Loucy (cell line): ENCODE measurements around the gene COL20A1.

Experiments used
- H2AFZ ChIP-seq: fragments of 200-600 bp; sonication (generic); 2 replicates; pipeline ENCODE4 v1.6.0; 2016; ENCODE audit warnings: antibody characterized with exemption, mild to moderate bottlenecking, low read length, moderate library complexity
- H3F3A ChIP-seq: fragments of 200-600 bp; 2 replicates; pipeline ENCODE4 v1.6.0; 2016; ENCODE audit warnings: antibody characterized with exemption, low read depth, mild to moderate bottlenecking
- H3K27me3 ChIP-seq: fragments of 200-600 bp; sonication (generic); 2 replicates; pipeline ENCODE4 v1.6.1; 2014; ENCODE audit warnings: low read length, mild to moderate bottlenecking; ENCODE audit not compliant: insufficient read depth, poor library complexity, severe bottlenecking
- H3K36me3 ChIP-seq: fragments of 200-600 bp; sonication (generic); 2 replicates; pipeline ENCODE4 v1.6.1; 2016; ENCODE audit warnings: low read length; ENCODE audit not compliant: insufficient read depth
- H3K4me1 ChIP-seq: fragments of 200-600 bp; sonication (generic); 2 replicates; pipeline ENCODE4 v1.5.1; 2014; ENCODE audit warnings: low read length, mild to moderate bottlenecking; ENCODE audit not compliant: insufficient read depth, poor library complexity, severe bottlenecking
- H3K4me2 ChIP-seq: fragments of 200-600 bp; sonication (generic); 2 replicates; pipeline ENCODE4 v1.6.0; 2014; ENCODE audit warnings: antibody characterized with exemption, low read length, low read depth, mild to moderate bottlenecking; ENCODE audit not compliant: poor library complexity, severe bottlenecking
- H3K4me3 ChIP-seq: fragments of 200-600 bp; sonication (generic); 2 replicates; pipeline ENCODE4 v1.5.1; 2014; ENCODE audit warnings: low read length, mild to moderate bottlenecking, mixed read lengths; ENCODE audit not compliant: poor library complexity, severe bottlenecking
- H3K79me2 ChIP-seq: fragments of 200-600 bp; sonication (generic); 2 replicates; pipeline ENCODE4 v1.6.1; 2014; ENCODE audit warnings: low read length; ENCODE audit not compliant: insufficient read depth
- H3K9ac ChIP-seq: fragments of 200-600 bp; sonication (generic); 2 replicates; pipeline ENCODE4 v1.6.0; 2014; ENCODE audit warnings: mild to moderate bottlenecking, low read depth, low read length, moderate library complexity; ENCODE audit not compliant: poor library complexity, severe bottlenecking
- H3K9me2 ChIP-seq: fragments of 200-600 bp; sonication (generic); replicated peaks from 2 replicates; pipeline ENCODE4 v1.6.1; 2016; ENCODE audit warnings: low read depth, low read length, mixed read lengths
- H3K9me3 ChIP-seq: fragments of 200-600 bp; sonication (generic); 2 replicates; pipeline ENCODE4 v1.6.1; 2014; ENCODE audit warnings: mild to moderate bottlenecking, antibody characterized with exemption, low read length, low read depth; ENCODE audit not compliant: insufficient read depth
- H4K20me1 ChIP-seq: fragments of 200-600 bp; sonication (generic); 2 replicates; pipeline ENCODE4 v1.6.0; 2014; ENCODE audit warnings: antibody characterized with exemption, low read length, mild to moderate bottlenecking; ENCODE audit not compliant: insufficient read depth, poor library complexity, severe bottlenecking
- EZH2phosphoT487 ChIP-seq: fragments of 200-600 bp; IDR thresholded peaks from 2 replicates; pipeline ENCODE4 v1.6.1; 2018; ENCODE audit warnings: antibody characterized with exemption, mild to moderate bottlenecking, moderate library complexity, borderline replicate concordance
- TF ChIP-seq, protein P1 (sequence below): fragments of 200-600 bp; sonication (generic); conservative IDR thresholded peaks from 2 replicates; pipeline ENCODE4 v1.5.1; 2014; ENCODE audit warnings: mild to moderate bottlenecking, antibody characterized with exemption, low read length

The COL20A1 gene

GRCh38 chr20:63351811-63352591, 59.0 kb downstream of the COL20A1 start:
- H3K27me3 ChIP-seq: no peaks in the 10 kb centered on the region
- no peaks in the 10 kb centered on the region for H3K4me1 ChIP-seq
- no peak overlapping the region for H3K9ac ChIP-seq
- H4K20me1 ChIP-seq: no peaks in the 10 kb centered on the region
- H2AFZ ChIP-seq: no peak overlapping the region
- no peak for TF ChIP-seq EZH2phosphoT487
- TF ChIP-seq, protein P1, sequence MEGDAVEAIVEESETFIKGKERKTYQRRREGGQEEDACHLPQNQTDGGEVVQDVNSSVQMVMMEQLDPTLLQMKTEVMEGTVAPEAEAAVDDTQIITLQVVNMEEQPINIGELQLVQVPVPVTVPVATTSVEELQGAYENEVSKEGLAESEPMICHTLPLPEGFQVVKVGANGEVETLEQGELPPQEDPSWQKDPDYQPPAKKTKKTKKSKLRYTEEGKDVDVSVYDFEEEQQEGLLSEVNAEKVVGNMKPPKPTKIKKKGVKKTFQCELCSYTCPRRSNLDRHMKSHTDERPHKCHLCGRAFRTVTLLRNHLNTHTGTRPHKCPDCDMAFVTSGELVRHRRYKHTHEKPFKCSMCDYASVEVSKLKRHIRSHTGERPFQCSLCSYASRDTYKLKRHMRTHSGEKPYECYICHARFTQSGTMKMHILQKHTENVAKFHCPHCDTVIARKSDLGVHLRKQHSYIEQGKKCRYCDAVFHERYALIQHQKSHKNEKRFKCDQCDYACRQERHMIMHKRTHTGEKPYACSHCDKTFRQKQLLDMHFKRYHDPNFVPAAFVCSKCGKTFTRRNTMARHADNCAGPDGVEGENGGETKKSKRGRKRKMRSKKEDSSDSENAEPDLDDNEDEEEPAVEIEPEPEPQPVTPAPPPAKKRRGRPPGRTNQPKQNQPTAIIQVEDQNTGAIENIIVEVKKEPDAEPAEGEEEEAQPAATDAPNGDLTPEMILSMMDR: no peak
- no peak overlapping the region for H3K4me2 ChIP-seq
- no peaks in the 10 kb centered on the region for H3K36me3 ChIP-seq
- no peaks in the 10 kb centered on the region for H3K9me2 ChIP-seq
- H3K9me3 ChIP-seq: no peaks in the 10 kb centered on the region; the same call in 1 of the 2 replicates
- no peaks in the 10 kb centered on the region for H3K79me2 ChIP-seq
- no peaks in the 10 kb centered on the region for H3F3A ChIP-seq
- H3K4me3 ChIP-seq: no peak overlapping the region

GRCh38 chr20:63352811-63353221, 59.8 kb downstream of the COL20A1 start:
- Histone ChIP-seq H3K79me2 (no peaks in the 10 kb centered on the region), H3K9me2 (no peaks in the 10 kb centered on the region), H3K27me3 (no peaks in the 10 kb centered on the region), H3K9me3 (no peaks in the 10 kb centered on the region; the same call in 1 of the 2 replicates), H3K4me2 (no peak overlapping the region), H3K4me1 (no peaks in the 10 kb centered on the region), H3K36me3 (no peaks in the 10 kb centered on the region), H2AFZ (no peak overlapping the region), H3K4me3 (no peak overlapping the region), H4K20me1 (no peaks in the 10 kb centered on the region), H3K9ac (no peak overlapping the region), H3F3A (no peaks in the 10 kb centered on the region)
- TF ChIP-seq, protein P1: no peak
- no peak for TF ChIP-seq EZH2phosphoT487

DNA sequence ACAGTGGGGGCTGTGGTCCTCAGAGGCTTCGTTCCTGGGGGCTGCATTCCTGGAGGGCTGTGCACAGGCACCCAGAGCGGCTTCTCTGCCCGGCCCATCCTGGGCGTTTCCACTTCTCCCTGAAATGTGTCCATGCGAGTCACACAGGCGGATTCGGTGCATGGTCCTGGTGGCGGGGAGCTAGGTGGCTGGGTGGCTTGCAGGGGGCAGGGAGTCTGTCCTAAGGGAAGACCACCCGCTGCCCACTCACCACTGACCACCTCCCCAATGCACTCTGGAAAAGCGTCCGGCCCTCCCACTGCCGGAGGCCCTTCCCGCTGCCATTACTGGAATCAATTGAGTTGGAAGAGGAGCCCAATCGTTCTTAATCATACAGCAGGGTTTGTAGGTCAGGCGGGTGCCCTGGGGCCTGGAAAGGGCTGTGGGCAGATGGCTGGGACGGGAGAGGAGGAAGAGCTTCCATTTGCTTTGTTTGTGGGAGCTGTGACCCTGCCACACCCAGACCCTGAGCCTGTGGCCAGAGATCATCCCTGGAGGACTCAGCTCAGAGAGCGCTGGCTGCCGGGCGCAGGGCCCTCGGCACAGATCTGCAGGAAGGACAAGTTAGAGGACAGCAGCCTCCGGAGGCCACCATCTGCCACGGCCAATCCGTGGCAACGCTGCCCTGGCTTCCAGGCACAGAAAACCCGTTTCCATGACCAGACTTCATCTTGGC, 61.8 kb downstream of the COL20A1 start:
- Histone ChIP-seq H3K4me3 (no peak overlapping the region), H3K9me2 (no peaks in the 10 kb centered on the region), H3K27me3 (no peaks in the 10 kb centered on the region), H2AFZ (no peak overlapping the region), H3K9ac (no peak overlapping the region), H3K4me2 (no peak overlapping the region), H4K20me1 (no peaks in the 10 kb centered on the region), H3K79me2 (no peaks in the 10 kb centered on the region), H3K9me3 (no peaks in the 10 kb centered on the region; the same call in 1 of the 2 replicates), H3K4me1 (no peaks in the 10 kb centered on the region), H3K36me3 (no peaks in the 10 kb centered on the region), H3F3A (no peaks in the 10 kb centered on the region)
- TF ChIP-seq, protein P1: no peak
- no peak for TF ChIP-seq EZH2phosphoT487
